CD4-positive, alpha-beta T cell treated with Interleukin-1 beta for 1 hour (primary cell): ENCODE results near the gene SPAM1.
"Not testable (repeated sequence)": the region's sequence is repeated elsewhere in the genome, so short reads cannot be mapped to it uniquely, and the experiment has no call there.

Experiments
- DNase-seq, 2 donors: peaks; one replicate each; pipeline ENCODE4 v3.0.0-alpha.2; 2020 to 2022

SPAM1 gene

GRCh38 chr7:123958186-123958703, 33.2 kb downstream of the SPAM1 start:
- DNase-seq = no peak

- no peak for DNase-seq
These were observed 36.7 kb downstream of the SPAM1 start for GRCh38 chr7:123961771-123962170.

DNA sequence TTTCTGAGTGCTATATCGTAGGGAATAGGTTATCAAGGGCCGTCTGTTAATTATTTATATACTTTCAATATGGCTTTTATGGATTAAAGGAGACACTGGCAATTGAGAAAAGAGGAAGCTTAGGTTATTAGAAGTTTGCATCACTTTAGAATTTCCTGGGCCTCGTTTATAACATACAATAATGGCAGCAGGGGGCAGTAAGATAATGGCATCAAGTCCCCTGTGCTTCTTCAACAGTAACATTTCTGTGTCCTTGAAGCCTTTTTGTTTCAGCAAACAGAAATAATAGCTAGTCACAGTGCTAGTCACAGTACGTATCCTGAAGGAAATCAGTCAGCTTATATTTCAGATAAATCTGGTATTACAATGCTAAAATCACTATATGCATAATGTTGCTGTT, 41.9 kb downstream of the SPAM1 start:
- DNase-seq = no peak

- no peak for DNase-seq
These were observed 47.0 kb downstream of the SPAM1 start for GRCh38 chr7:123972045-123972444.

DNA sequence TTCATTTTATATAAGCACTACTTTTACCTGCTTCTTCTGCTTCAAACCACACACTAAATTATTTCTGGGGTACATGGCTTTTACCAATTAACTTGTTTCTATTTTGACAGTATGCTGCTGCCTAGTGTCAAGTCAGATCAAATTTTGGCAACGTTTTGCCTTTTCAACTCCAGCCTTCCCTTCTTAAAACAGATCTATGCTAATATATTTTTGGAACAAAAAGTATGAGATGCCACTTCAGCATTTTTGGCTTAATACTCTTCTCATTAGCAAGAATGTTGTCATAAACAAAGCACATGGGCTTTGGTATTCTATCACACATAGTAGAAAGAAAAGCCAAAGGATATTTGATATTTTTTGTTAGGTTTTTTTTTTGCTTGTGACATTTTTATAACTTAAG, 47.8 kb downstream of the SPAM1 start:
- no peak for DNase-seq

- DNase-seq = no peak
These were observed 49.4 kb downstream of the SPAM1 start for GRCh38 chr7:123974326-123974908.

GRCh38 chr7:123975084-123975483, 50.0 kb downstream of the SPAM1 start:
- DNase-seq = no peak

DNA sequence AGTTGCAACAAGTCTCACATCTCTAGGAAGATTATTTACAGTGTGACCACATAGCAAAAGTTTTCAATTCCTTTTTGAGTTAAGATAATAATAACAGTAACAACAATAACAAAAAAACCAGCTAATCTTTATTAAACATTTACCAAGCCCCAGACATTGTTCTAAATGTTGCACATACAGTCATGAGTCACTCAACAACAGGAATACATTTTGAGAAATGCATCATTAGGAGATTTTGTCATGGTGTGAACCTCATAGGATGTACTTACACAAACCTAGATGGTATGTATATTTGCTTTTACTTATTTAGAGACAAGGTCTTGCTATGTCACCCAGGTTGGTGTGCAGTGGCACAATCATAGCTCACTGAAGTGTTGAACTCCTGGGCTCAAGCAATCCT, 52.0 kb downstream of the SPAM1 start:
- DNase-seq = no peak

DNA sequence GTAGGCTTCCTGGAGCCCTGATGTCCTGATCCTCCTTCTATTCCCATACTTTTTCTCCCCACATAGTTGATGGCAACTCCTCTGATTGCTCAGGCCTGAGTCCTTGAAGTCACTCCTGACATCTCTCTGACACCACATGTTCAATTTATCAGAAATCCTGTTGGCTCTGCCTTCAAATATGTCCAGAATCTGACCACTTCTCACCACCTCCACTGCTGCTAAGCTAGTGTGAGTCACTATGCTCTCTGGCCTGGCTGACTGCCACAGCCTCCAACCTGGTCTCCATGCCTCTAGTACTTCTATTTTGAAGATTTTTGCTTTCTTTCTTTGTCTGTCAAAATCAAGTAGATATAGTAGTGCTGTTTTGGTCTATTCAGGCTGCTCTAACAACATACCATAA, 54.8 kb downstream of the SPAM1 start:
- DNase-seq = no peak

- DNase-seq = no peak
These were observed 62.4 kb downstream of the SPAM1 start for GRCh38 chr7:123987445-123987844.

GRCh38 chr7:123992913-123993518, 68.0 kb downstream of the SPAM1 start:
- DNase-seq = no peak

DNA sequence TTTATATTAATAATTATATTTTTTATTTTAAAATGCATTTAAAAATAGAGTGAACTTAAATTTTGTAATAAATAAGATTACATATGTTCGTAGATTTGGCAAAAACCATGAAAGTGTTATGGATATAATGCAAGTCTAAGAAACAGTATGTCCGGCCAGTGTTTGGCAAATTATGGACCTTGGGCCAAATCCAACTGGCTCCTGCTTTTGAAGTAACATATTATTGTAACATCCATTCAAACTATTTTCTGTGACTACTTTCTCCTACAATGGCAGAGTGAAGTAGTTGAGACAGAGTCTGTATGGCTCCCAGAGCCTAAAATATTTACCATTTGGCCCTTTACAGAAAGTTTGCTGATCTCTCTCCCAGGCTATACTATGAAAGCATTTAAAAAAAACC, 69.0 kb downstream of the SPAM1 start:
- DNase-seq = no peak

GRCh38 chr7:123994449-123994848, 69.4 kb downstream of the SPAM1 start:
- no peak for DNase-seq

GRCh38 chr7:123995617-123996326, 70.7 kb downstream of the SPAM1 start:
- no peak for DNase-seq

DNA sequence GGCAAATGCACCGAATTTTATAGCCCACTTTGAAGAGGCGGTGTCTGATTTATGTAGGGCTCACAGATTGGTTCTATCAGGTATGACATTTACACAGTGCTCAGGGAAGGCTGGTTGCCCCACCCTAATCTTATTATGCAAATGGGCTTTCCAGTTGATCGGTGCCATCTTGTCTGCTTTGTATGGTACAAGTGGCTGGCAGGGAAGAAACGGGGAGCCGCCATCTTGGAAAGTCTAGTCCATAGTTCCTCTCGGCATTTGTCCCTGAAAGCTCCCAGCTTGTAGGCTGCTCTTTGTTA, 71.2 kb downstream of the SPAM1 start:
- DNase-seq = no peak

DNA sequence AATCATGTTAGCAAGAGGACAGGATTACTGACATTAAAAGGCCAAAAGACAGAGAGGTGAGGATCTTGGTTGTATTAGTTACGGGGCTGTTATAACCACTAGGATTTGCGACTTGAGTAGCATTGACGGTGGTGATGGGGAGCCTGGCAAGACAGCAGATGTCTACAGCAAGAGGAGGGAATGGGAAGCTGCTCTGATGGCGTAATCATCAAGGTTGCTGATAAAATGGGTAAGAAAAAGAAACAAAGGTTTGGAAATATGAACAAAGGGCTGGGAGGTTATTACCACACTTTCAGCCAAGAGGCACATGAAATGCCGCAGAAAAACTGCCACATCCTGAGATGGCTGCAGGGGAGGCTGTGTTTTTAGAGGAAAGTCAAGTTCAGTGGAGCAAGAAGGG, 73.9 kb downstream of the SPAM1 start:
- no peak for DNase-seq

- DNase-seq = no peak
These were observed 74.7 kb downstream of the SPAM1 start for GRCh38 chr7:123999703-124000102.

GRCh38 chr7:124008296-124008695, 83.3 kb downstream of the SPAM1 start:
- DNase-seq = not testable (repeated sequence)

DNA sequence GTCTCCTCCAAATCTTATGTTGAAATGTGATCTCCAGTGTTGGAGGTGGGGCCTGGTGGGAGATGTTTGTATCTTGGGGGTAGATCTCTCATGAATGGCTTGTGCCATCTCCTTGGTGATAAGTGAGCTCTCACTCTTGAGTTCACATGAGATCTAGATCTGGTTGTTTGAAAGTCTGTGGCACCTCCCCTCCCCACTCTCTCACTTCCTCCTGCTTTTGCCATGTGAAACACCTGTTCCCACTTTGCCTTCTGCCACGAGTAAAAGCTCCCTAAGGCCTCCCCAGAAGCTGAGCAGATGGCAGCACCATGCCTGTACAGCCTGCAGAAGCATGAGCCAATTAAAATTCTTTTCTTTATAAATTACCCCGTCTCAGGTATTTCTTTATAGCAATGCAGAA, 84.3 kb downstream of the SPAM1 start:
- no peak for DNase-seq
